ENCODE data around the gene RNF145.

Gene RNF145

DNA sequence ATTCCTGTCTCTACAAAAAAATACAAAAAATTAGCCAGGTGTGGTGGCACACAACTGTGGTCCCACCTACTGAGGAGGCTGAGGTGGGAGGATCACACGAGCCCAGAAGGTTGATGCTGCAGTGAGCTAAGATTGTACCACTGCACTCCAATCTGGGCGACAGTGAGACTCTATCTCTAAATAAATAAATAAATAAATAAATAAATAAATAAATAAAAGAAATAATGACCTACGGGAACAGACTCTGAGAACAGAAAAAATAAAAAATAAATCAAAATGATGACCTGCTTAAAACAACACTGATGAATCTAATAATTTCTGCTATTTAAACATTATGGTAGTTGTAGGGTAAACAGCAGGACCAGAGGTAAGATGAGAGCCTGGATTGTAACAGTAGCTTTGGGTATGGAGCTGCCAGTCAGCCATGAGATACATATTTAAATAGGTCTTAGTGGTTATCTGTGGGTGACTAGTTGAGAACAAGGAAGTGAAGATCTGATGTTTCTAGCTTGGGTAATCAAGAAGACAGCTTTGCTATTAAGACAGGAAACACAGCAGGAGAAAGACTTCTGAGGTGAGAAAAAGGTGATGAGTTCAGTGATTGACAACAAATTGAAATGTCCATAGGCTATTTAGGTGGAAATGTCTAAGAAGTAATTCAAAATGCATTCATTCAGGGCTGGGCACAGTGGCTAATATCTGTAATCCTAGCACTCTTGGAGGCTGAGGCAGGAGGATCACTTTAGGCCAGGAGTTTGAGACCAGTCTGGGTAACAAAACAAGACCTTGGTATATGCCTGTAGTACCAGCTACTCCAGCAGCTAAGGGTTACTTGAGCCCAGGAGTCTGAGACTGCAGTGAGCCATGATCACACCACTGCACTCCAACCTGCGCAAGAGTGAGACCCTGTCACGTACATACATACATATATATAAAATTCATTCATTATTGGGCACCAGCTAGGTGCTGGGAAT is 11.0 kb downstream of the RNF145 start:
- DNase-seq (ENCODE audit: low spot score): no peak

DNA sequence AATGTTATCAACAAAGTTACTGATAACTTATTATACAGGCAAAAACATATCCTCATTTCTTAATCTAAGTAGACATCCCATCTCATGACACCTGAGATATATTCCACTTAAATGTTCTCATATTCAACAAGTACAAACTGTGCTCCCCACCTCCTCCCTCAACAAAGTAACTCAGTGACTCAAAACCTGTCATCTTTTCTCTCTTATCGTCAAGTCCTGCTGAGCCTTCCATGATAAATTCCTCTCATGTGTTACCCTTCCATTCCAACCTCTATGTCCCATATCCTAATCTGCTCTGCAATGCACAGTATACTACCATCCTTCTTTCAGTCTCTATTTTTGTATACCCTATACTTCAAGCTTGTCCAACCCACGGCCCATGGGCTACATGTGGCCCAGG is 13.6 kb downstream of the RNF145 start:
- no peak for DNase-seq (ENCODE audit: low spot score)

DNA sequence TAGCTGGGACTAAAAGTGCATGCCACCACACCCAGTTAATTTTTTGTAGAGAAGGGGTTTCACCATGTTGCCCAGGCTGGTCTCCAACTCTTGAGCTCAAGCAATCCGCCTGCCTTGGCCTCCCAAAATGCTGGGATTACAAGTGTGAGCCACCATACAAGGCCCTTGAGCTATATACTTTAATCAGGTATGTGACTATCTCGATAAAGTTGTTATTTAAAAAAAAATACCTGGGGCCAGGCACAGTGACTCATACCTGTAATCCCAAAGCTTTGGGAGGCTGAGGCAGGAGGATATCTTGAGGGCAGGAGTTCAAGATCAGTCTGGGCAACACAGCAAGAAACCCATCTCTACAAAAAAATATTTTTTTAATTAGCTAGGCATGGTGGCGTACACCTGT is 19.2 kb downstream of the RNF145 start:
- no peak for DNase-seq (ENCODE audit: low spot score)

DNA sequence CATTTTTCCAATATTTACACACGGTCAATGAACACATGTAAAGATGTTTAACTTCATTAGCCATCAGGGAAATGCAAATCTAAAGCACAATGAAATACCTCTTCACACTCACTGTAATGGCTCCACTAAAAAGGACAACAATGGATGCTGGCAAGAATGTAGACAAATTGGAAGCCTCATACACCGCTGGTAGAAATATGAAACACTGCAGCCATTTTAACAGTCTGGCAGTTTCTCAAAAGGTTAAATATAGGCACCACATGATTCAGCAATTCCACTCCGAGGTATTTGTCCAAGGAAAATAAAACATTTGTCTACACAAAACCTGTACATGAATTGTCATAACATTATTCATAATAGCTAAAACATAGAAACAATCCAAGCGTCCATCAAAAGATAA is 20.0 kb downstream of the RNF145 start:
- DNase-seq (ENCODE audit: low spot score): no peak

DNA sequence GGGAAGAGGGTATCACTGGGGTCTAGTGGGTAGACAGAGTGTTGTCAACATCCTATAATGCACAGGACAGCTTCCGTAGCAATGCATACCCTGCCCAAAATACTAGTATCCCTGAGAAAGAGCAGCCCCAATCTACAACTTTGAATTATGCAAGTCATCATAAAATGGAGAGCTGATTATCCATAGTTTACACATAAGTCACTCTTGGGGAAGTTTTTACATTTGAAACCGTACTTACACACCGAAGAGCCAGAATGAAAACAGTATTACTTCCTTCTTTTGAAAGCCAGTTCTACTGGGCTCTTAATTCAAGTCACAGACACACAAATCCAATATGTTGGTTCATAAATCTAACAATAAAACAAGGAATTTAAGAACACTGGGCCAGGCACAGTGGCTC is 21.6 kb downstream of the RNF145 start:
- DNase-seq (ENCODE audit: low spot score): no peak

DNA sequence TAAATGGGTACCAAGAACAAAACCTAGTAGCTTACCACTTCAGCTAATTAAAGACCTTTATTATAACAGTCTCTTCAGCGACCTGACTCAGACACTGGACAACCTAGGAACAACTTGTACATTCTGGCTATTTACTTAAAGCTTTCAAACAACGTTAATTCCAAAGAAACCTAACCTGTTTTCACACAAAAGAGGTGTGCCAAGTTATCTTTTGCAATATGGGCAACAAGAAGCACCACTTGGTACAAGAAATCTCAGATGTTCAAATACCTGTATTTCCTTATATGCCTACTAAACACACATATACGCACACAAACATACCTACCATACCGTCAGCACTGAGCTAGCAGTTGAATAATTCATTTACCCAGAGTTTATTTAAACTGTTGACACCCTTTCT is 23.0 kb downstream of the RNF145 start:
- DNase-seq (ENCODE audit: low spot score): no peak

DNA sequence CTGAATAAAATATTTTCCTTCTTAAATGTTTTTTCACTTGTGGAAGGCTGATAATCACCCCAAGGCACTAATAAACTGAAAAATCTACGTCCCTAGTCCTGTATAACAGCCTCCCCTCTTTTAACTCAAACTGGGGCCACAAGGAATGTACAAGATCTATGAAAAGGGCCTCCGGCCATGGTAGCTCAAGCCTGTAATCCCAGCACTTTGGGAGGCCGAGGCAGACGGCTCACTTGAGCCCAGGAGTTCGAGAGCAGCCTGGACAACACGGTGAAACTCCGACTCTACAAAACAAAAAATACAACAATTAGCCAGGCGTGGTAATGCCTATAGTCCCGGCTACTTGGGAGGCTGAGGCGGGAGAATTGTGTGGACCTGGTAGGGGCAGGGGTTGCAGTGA is 23.6 kb downstream of the RNF145 start:
- no peak for DNase-seq (ENCODE audit: low spot score)

DNA sequence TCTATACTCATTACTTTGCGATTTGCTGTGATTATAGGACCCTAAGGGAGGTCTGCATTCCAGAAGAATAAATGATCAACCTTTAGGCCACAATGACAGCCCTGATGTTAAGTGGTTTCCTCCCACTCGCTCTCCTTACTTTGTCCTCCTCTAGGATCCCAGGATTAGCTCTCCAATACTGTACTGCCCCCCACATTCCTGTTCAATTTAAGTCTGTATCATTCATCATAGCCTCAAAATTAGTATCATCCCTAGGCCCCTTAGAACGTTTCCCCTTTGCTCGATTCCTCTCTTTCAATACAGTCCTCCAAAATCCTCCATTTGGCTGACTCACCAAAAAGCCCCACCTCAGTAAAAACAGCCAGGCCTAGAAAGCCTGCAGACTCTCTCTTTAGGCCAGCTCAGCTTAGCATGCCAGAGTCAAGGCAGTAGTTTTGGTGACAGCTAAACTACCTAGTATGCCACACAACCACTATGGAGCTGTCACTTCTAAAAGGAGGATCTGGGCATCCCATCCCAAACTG is 24.4 kb downstream of the RNF145 start:
- DNase-seq (ENCODE audit: low spot score): no peak

DNA sequence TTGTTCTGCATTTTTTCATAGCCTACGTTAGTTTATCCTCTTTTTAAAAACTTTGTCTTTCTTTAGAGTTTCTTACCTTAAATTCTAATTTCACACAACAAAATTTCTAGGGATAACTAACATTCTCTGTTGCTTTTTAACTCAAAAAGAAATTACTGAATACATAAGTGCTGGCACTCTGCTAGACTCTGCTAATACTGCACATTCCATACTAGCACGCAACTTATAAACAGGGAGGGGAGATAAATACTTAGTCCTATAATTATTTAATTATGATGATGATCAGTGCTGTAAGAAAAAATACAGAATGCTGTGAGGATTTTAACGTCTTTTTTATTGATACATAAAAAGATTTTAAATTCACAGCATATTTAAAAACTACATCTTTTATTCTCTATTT is 25.1 kb downstream of the RNF145 start:
- DNase-seq (ENCODE audit: low spot score): no peak

DNA sequence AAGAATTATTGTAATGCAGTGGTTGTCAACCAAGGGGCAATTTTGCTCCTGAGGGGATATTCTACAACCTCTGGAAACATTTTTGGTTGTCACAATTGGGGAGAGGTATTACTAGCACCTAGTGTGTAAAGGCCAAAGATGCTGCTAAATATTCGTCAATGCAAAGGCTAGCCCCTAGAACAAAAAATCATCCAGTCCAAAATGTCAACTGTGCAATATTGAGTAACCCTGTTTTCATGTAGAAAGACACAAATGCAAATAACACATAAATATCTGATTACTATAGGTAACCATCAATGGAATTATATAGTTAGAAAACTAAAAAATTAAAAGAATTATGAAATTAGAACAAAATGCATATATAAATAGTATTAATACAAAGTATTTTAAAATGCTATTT is 26.1 kb downstream of the RNF145 start:
- no peak for DNase-seq (ENCODE audit: low spot score)

DNA sequence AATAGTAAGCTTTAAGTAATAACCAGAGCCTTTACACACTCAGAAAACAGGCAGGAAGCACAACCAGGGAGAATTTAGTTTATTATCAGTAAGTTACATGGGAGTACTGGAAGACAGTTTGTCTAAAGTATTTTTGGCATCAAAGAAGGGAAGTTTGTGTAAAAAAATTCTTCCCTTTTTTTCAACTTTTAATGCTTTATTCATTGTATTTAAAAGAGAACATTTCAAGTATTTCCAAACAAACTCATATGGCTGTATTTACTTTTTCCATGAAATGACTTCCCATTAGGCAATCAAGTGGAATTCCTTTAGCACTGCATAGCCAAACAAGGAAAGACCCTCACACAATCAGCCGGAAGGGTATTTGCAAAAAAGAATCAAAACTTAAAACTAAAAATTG is 26.7 kb downstream of the RNF145 start:
- no peak for DNase-seq (ENCODE audit: low spot score)

DNA sequence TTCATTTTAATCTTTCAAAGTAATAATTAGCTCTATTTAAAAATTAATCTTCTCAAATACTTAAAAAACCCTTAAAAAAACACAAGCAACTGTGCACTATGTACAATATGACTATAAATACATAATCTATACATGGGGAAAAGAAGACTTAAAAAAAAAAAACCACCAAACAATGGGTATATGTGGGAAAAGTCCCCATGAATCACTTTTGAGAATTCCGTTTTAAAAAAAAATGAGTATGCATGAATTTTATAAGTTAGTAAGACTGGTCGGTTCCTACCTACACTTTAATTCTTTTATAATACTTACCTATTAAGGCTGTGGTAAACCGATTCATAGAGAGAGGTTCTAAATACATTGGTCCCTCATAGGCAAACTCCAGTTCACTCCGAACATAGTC is 27.7 kb downstream of the RNF145 start:
- no peak for DNase-seq (ENCODE audit: low spot score)

DNA sequence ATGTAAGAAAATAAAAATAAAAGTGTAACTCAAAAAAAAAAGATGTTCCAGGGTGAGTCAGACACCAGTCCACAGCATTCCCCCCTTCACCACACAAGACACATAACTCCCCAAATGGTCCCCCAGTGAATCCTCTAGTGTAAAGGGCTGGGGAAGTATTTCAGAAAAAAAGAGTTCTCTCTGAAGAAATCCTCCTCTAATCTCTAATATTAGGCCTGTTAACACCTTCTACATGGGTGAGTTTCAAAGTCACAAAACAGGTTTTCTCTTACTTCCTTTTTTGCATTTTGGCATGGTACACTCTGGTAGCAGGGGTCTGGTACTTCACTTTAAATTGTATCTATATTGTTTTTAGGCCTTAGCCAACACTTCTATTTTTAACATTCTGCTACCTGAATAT is 28.2 kb downstream of the RNF145 start:
- DNase-seq (ENCODE audit: low spot score): no peak

DNA sequence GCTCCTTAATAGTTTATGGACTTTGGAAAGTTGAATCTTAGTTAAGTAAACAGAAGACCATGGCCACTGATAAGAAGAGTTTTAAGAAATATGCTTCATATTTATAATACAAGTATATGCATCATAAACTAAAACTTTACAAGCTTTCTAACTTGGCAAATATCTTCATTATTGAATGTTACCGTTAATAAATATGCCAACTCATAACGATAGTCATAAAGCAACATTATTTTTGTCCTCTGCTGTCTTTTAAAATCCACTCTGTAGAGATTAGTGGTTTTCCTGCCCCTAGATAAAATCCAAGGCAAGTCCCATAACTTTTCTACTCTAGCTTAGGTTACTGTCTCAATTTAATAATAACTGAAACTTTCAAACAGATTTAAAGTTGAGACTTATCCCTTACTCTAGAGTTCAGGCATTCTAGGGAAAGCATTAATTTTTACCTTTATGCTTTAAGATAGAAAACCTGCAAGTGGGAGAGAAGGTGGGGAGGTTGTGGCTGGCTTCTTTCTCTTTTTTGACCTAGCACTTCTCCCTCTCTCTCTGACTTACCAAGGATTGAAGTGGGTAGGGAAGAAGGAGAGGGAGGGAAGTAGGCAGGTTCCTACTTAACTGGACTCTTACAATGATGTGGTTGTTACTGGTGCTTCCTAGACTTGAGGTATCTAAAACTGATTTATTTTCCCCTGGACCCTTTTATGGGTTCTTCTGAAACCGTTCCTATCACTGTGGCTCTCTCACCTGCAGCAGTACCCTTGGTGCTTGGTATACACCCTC is 29.6 kb downstream of the RNF145 start:
- no peak for DNase-seq (ENCODE audit: low spot score)

DNA sequence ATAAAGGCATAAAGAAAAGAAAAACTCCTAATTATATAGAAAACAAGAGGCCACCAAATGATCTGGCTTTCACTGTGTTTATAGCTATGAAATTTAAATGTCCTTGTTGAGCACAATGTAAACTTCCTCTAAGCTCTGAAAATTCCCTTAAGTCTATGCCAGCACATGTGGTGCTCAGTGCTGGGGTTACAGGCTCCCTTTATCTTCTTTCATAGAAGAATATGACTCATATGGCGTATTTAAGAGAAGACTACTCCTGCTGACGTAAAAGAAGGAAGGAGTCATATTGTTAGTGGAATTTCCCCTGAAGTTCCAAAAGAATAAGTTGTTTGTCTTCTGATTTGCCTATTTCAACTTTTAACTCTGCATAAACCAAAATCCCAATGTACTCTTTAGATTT is 30.4 kb downstream of the RNF145 start:
- DNase-seq (ENCODE audit: low spot score): no peak

DNA sequence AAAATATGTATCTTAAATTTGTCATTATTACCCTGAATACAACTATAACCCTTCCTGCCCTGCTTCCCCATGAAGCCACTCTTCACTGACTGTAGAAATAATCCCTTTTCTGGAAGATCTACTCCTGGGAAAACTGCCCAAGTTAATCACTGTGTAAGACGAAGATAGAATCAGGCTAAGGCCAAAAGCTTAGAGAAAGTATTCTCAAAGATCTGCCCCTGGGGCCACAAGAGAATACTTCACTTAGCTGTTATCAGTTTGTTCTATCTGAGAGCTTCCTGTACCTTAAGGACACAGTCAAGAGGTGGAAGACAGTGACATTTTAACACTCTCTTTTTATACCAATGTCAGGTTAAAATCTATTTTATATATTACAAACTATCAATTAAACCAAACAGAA is 33.8 kb downstream of the RNF145 start:
- no peak for DNase-seq (ENCODE audit: low spot score)

DNA sequence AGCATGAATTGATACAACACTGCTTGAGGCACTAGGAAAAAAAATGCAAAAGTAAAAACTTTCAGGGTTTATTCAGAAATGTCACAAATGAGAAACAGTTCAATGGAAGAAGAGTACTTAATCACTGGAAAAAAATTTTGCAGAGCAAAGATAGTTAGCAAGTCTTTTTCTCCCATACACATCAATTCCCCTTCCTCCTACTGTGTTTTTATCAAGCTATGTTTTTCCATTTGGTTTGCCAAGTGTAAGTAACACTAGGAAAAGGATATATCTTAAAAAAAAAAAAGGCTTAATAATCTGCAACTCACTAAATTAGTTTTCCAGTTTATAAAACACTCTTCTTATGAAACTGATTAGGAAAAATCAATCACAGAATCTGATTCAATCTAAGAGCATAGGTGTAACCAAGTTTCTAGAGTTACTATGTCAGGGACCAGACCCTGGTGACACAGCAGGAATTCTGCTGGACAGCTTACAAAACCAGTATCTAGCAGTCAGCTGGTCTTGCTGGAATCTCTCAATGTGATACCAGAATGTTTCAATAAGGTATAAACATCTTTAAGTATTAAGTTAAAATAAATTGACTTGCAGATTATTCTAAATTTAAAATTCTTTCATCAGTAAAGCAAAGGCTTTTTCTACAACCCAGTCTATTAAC is 34.7 kb downstream of the RNF145 start:
- no peak for DNase-seq (ENCODE audit: low spot score)

DNA sequence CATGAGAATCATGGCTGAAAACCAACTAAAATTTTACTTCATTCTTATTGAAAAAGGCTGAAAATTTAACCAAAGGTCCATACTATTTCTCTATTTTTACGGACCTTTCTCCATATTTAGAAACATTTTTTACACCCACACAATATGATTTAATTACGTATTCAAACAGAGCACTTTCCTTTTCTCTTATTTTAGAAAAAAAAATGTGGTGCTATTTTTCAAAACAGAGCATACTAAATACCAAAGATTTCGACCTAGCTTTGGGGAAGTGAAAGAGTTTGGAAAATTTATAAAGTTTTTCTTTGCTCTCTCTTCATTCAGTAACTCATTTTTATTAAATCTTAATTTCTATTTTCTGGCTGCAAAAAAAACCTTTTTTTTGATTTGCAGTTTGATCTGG is 38.1 kb downstream of the RNF145 start:
- no peak for DNase-seq (ENCODE audit: low spot score)

DNA sequence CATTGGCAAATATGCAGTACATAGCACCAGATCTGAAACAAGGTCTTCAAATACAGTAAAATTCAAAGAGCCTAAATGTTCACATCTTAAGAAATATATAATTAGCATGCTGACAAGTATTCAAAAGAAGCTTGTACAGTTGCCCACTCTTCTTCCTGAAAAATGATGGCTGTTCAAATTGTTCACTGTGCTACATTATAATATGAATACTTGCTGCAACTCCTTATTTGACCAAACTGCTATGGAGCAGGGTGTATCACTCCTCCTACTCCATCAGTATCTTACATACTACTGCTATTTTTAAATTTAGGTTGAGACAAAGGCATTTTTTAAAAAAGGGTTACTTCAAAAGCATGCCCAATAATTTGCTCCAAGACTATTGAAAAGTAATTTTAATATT is 39.3 kb downstream of the RNF145 start:
- DNase-seq (ENCODE audit: low spot score): no peak

DNA sequence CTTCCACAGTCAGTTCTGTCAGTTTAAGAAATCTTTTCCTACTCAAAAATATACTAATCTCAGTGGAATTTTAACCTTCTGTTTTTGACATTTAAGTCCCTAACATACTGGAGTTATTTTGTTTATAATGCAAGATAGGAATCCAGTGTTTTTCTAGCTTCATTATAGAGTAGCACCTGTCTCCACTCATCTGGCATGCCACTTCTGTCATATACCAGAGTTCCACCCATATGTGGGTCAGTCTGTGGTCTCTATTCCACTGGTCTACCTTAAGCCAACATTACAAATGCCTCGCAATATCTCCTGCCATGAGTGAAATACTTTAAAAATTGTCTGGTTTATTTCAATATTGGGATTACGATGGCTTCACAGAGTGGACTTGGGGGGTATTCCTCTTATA is 42.9 kb downstream of the RNF145 start:
- DNase-seq (ENCODE audit: low spot score): no peak

DNA sequence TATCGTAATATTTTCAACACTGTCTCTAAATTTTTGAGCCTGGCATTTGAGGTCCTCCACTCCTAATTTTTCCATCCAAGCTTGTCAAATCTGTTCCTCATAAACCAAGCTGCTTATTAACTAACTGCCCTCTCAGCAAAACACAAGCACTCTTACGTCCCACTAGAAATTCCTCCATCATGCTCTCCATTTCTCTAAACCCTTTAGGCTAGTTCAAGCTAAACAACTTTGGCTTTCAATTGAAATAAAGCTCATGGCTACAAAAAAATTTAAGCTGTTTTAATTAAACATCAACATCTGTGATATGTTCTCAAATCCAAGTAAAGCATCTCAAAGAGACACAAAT is 45.7 kb downstream of the RNF145 start:
- no peak for DNase-seq (ENCODE audit: low spot score)

DNA sequence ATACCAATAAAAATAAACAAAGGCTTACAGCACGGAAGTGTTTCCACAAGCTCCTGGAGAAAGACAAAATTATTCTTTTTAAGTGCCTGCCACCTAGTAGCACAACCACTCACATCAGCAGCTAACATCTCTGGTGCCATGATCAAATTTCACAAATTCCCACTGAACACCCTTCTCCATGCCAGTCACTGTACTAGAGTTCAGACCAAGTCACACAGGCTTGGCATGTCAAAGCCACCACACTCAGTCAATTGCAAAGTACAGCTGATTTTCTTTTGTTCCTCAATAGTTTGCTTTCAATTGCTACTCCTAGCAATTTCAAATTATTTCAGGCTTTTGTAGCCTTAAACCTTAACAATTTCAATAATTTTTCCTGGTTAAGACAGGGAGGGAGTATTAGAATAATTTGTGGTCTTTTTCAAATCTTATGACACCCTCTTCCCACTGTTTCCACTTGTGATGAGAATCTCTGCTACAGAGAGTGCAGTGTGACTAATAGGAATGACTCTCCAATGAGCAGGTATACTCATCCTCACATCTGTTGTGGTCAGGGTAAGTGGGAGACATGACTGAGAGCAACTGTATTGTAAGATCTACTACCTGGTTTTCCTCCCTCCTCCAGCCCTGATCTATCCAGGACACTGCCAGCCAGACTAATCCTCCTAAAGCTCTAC is 46.2 kb downstream of the RNF145 start:
- DNase-seq (ENCODE audit: low spot score): no peak

All from SK-N-DZ (cell line).